Fibroblast of the aortic adventitia (primary cell): ENCODE data around the gene FOXP3. TPM values are rescaled to one million over a fixed set of nuclear protein-coding genes. Genes with fewer than 3 reads are reported as not detected.

Experiments
- DNase-seq: peaks from one replicate; pipeline ENCODE4 v3.0.0-alpha.2; 2010; ENCODE audit warnings: low read depth
- H3K4me3 ChIP-seq: 2 replicates; pipeline ENCODE4 v1.5.1; 2011; ENCODE audit warnings: low read depth, mild to moderate bottlenecking, control low read depth, low read length, moderate library complexity
- total RNA-seq: library from RNA; depleted of rRNA; stranded (reverse); fragments of >200 nt; gene quantifications from 2 replicates; pipeline ENCODE4 v1.2.3, GENCODE V29; 2012; ENCODE audit warnings: low replicate concordance
- TF ChIP-seq, protein P1 (sequence below): IDR thresholded peaks from 2 replicates; pipeline ENCODE4 v1.5.1; 2011; ENCODE audit warnings: mild to moderate bottlenecking, low read length, control low read depth, inconsistent platforms; ENCODE audit not compliant: insufficient read depth

The FOXP3 gene
- total RNA-seq, 1 donor, result not detected

DNA sequence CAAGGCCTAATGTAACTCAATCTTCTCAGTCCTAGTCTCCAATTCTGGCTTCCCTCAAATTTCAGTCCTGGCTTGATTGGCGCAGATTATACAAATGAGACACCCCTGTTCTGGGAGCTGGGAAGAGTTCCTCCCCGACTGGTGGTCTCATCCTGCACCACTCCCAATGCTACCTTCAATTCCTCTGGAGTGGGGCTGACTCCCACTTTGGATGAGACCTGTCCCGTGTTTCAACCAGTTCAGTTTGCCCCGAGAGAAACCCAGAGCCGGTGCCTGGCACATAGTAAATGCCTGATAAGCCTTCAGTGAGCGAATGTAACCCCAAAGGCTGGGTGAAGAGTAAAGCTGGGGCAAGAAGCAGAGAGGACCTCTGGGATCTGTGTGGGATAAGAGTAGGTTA is 60.5 kb downstream of the FOXP3 start:
- no peak for DNase-seq
- no peak overlapping the region for H3K4me3 ChIP-seq
- TF ChIP-seq, protein P1, sequence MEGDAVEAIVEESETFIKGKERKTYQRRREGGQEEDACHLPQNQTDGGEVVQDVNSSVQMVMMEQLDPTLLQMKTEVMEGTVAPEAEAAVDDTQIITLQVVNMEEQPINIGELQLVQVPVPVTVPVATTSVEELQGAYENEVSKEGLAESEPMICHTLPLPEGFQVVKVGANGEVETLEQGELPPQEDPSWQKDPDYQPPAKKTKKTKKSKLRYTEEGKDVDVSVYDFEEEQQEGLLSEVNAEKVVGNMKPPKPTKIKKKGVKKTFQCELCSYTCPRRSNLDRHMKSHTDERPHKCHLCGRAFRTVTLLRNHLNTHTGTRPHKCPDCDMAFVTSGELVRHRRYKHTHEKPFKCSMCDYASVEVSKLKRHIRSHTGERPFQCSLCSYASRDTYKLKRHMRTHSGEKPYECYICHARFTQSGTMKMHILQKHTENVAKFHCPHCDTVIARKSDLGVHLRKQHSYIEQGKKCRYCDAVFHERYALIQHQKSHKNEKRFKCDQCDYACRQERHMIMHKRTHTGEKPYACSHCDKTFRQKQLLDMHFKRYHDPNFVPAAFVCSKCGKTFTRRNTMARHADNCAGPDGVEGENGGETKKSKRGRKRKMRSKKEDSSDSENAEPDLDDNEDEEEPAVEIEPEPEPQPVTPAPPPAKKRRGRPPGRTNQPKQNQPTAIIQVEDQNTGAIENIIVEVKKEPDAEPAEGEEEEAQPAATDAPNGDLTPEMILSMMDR, result no peak

DNA sequence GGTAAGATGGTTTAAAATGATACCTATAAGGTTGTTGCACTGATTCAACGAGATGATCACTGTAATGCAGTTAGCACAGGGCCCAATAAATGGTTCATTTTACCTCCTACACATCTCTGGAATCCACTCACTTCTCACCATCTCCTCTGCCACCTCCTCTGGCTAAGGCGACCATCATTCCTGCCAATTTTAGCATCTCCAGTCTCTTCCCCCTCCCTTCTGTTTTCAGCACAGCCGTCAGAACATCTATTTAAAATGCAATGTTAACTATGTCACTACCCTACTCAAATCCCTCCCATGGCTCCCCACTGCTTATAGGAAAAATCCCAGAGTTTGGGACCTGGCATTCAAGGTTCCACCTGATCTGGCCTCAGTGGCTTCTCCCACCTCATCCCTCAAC is 61.0 kb downstream of the FOXP3 start:
- DNase-seq, result no peak
- no peak overlapping the region for H3K4me3 ChIP-seq
- TF ChIP-seq, protein P1, result no peak

DNA sequence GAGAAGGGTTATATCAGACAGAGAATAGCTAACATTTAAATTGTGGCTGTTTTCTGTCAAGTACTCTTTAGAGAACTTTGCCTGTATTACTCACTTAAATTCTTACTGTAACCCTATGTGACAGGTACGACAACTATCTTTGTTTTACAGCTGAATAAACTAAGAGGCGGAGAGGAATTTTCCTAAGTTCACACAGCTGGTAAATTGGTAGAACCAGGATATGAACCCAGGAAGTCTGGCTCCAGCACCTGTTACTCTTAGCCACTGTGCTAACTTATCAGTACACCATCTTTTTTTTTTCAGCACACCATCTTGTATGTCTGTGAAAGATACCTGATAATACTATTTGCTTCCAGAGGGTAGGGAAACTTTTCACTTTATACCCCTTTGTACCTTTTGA is 62.5 kb downstream of the FOXP3 start:
- DNase-seq, result no peak

More for the DNA sequence above, 62.5 kb downstream of the FOXP3 start:
- H3K4me3 ChIP-seq, result no peak overlapping the region
- TF ChIP-seq, protein P1, result no peak

Other genes starting within 250 kb of the FOXP3 start
- 18.9 and 50.5 TPM in 2 replicates for gene TFE3, start 221.4 kb downstream of the FOXP3 start, total RNA-seq
- gene CCDC120, start 205.7 kb downstream of the FOXP3 start, total RNA-seq, result 0.90 and 1.2 TPM in 2 replicates
- 2.6 and 17.8 TPM in 2 replicates for gene PRAF2, start 190.7 kb downstream of the FOXP3 start, total RNA-seq
- 66.5 and 73.9 TPM in 2 replicates for gene WDR45, start 184.8 kb downstream of the FOXP3 start, total RNA-seq
- 12.5 and 18.2 TPM in 2 replicates for gene GPKOW, start 141.0 kb downstream of the FOXP3 start, total RNA-seq
- 1.7 and 2.9 TPM in 2 replicates for gene MAGIX, start 102.0 kb downstream of the FOXP3 start, total RNA-seq
- 8.7 and 93.2 TPM in 2 replicates for gene PLP2, start 92.8 kb downstream of the FOXP3 start, total RNA-seq
- 2.9 and 5.0 TPM in 2 replicates for gene PRICKLE3, start 78.3 kb downstream of the FOXP3 start, total RNA-seq
- 0.16 and 0.18 TPM in 2 replicates for gene SYP, start 64.5 kb downstream of the FOXP3 start, total RNA-seq
- not detected in 2 replicates for gene CACNA1F, start 31.4 kb downstream of the FOXP3 start, total RNA-seq
- 6.5 and 13.6 TPM in 2 replicates for gene CCDC22, start 29.2 kb downstream of the FOXP3 start, total RNA-seq
- gene PPP1R3F, start 5.1 kb upstream of the FOXP3 start, total RNA-seq, result 4.2 and 6.9 TPM in 2 replicates
- gene GAGE10, start 38.9 kb upstream of the FOXP3 start, total RNA-seq, result not detected in 2 replicates
- not detected in 2 replicates for gene GAGE12J, start 57.3 kb upstream of the FOXP3 start, total RNA-seq
- gene GAGE13, start 66.9 kb upstream of the FOXP3 start, total RNA-seq, result not detected in 2 replicates